ENCODE measurements around the gene EMX2.

- no peak for TF ChIP-seq CTCF (IDR thresholded peaks at IDR 0.05)
- TF ChIP-seq POLR2A (IDR thresholded peaks at IDR 0.05), result no peak
Measured at GRCh38 chr10:117550076-117550475, 7.5 kb downstream of the EMX2 start.

All from Peyer's patch (tissue), 4 donors.